HCEC 1CT (cell line): ENCODE measurements around the gene CTNNA3.

Experiments
- DNase-seq: peaks from one replicate; pipeline ENCODE4 v3.0.0-alpha.2; 2017

The CTNNA3 gene

GRCh38 chr10:66265398-66265797 is 1430.6 kb downstream of the CTNNA3 start:
- no peak for DNase-seq

- DNase-seq, result no peak
Measured at GRCh38 chr10:66259836-66260235, 1436.2 kb downstream of the CTNNA3 start.

GRCh38 chr10:66258693-66259092 is 1437.3 kb downstream of the CTNNA3 start:
- no peak for DNase-seq

GRCh38 chr10:66257801-66258200 is 1438.2 kb downstream of the CTNNA3 start:
- no peak for DNase-seq

GRCh38 chr10:66252986-66253385 is 1443.0 kb downstream of the CTNNA3 start:
- DNase-seq, result no peak

GRCh38 chr10:66246177-66246576 is 1449.8 kb downstream of the CTNNA3 start:
- DNase-seq, result no peak

GRCh38 chr10:66244953-66245352 is 1451.0 kb downstream of the CTNNA3 start:
- no peak for DNase-seq

GRCh38 chr10:66242885-66243284 is 1453.1 kb downstream of the CTNNA3 start:
- DNase-seq, result no peak

GRCh38 chr10:66239062-66239461 is 1456.9 kb downstream of the CTNNA3 start:
- no peak for DNase-seq

GRCh38 chr10:66238343-66238742 is 1457.7 kb downstream of the CTNNA3 start:
- DNase-seq, result no peak

GRCh38 chr10:66234872-66235271 is 1461.1 kb downstream of the CTNNA3 start:
- no peak for DNase-seq

- no peak for DNase-seq
Measured at GRCh38 chr10:66228887-66229286, 1467.1 kb downstream of the CTNNA3 start.

- no peak for DNase-seq
Measured at GRCh38 chr10:66223656-66224055, 1472.3 kb downstream of the CTNNA3 start.

GRCh38 chr10:66222462-66223046 is 1473.4 kb downstream of the CTNNA3 start:
- no peak for DNase-seq

- DNase-seq, result no peak
Measured at GRCh38 chr10:66218981-66219587, 1476.9 kb downstream of the CTNNA3 start.

DNA sequence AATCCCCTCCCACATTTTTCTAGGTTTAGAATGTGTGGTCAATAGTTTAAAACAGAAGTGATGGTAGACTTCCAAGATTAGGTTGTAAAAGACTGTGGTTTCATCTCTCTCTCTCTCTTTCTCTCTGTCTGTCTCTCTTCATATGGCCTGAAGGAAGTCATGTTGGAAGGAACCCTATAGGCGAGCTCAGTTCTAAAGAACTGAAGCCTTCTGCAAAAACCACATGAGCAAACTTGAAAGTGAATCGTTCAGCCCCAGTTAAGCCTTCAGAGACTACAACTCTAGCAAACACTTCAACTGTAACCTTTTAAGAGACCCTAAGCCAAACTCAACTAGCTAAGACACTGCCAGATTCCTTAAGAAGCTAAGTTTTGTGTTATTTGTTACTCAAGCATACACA is 1477.7 kb downstream of the CTNNA3 start:
- no peak for DNase-seq

DNA sequence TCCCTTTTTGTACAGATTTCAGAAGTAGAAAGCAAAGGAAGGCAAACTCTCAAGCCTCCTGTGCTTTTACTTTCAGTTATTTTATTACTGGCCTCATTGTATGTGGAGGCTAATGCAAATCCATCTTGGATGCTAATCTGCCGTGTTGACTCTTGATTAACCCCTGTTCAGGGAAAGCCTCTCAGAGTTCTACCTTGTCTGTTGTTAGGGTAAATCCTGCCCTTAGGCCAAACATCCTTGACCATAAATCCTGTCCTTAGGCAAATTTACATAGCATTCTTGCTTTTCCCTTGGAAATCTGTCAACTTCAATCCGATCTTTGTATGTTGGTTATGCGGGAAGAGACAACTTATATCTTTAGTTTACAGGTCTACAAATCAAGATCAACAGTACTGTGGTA is 1480.1 kb downstream of the CTNNA3 start:
- no peak for DNase-seq

DNA sequence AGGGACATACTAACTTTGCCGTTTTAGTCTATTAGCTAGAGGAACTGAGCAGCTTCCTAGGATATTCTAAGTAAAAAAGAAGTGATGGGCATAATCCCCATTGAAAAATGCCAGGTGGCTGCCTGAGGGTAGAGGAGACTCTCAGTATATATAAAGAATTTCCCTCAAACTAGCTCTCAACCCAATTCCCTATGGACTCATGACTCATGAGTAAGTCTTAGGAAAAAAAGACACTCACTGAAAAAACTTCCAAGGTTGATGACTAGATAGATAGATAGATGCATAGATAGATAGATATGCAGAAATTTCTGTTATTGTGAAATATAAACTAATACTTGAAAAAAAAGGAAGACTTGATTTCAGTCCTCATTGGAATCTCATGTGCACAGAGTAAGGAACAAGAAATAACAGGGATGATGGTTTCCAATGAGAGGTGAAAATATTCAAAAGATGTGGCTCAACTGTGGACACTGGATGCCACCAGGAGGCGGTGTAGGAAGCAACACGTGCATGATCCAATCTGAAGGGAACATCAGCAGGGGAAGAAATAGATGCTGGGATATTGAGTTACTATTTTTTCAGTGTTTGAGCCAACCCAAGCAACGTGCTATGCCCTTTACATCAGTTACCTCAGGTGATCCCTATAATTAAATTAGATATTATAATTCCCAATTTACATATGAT is 1481.1 kb downstream of the CTNNA3 start:
- no peak for DNase-seq

DNA sequence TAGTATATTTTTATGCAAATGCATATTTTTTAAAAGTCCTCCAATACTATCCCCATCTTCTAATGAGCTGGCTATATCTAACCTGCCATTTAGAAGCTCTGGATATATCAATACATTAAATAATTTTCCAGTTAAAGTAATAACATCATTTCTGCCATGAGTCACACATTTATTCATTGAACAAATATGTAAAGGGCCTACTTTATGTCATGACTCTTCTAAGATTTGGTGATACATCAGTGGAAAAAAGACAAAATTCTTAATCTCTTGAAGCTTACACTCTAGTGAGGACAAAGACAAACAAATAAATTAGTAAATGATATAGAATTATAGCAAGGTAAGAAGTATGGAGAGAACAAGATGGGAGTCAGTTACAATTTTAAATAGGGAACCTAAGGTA is 1487.0 kb downstream of the CTNNA3 start:
- no peak for DNase-seq

DNA sequence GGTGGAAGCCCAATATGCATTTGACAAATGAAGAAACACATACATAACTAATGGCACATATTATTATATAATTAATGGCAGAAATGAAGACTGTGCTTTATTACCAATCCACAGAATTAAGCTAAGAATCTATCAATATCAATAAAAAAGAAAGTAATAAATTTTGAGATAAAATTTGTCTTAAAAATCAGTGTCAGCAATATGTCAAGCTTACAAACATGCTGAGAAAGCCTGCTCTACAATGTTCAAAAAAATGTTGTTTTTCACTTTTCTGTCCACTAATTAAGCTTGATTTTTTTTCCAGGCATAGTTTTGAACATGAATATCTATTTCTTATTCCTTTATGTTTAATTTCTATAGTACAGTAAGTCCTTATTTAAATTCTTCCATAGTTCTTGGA is 1491.2 kb downstream of the CTNNA3 start:
- DNase-seq, result no peak

GRCh38 chr10:66202101-66202500 is 1493.9 kb downstream of the CTNNA3 start:
- no peak for DNase-seq

- DNase-seq, result no peak
Measured at GRCh38 chr10:66192162-66192831, 1503.7 kb downstream of the CTNNA3 start.

DNA sequence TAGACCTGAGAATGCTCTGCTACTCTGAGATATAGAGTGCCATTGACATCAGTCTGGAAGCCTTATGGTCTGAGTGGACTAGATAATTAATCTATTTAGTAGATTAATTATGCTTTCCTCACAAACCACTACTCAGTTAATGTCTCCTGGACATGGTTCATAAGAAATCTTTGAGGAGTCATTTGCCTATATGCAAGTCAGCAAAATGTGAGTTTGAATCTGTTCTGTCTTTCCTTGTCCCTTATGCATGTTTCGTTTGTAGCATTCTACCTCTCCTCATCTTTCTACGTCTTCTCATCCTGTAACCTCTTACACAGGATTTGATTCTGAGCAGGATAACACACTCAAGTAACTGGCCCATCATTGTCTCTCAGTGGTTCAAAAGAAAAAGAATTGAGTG is 1505.6 kb downstream of the CTNNA3 start:
- DNase-seq, result no peak

DNA sequence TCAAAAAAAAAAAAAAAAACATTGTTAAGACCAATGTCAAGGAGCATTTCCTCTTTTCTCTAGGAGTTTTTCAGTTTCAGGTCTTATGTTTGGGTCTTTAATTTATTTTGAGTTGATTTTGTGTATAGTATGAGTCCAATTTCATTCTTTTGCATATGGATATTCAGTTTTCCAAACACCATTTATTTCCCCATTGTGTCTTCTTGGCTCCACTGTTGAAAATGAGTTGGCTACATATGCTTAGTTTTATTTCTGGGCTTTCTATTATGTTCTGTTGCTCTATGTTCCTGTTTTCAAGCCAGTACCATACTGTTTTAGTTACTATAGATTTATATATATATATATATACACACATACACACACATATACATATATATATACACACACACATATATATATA is 1506.7 kb downstream of the CTNNA3 start:
- no peak for DNase-seq
